Measurements from ENCODE around the gene ATP5ME. TPM values are rescaled to one million over a fixed set of nuclear protein-coding genes. Genes with fewer than 3 reads are reported as not detected.

Gene ATP5ME
- total RNA-seq, 1 experiment from 2014 or later, result 355 TPM

GRCh38 chr4:683982-684622, 10.0 kb upstream of the ATP5ME start:
- Mint-ChIP-seq H3K27ac (ENCODE audit: low read depth, unreplicated experiment) (no peak overlapping the region), H3K36me3 (ENCODE audit: insufficient read depth, unreplicated experiment) (peaks cover 5% of the 10 kb centered on the region), H3K4me3 (ENCODE audit: unreplicated experiment) (no peak overlapping the region), H3K4me1 (ENCODE audit: insufficient read depth, unreplicated experiment) (peaks cover 11% of the 10 kb centered on the region), H3K27me3 (ENCODE audit: insufficient read depth, unreplicated experiment) (no peaks in the 10 kb centered on the region), H3K9me3 (ENCODE audit: unreplicated experiment) (no peaks in the 10 kb centered on the region)
- ChIA-PET CTCF (interaction anchor here (0.6 to 2.0 kb wide), 7 partner anchors 9 to 73 kb away, joined by 3 to 7 read pairs (median 3); no protein-coding TSS in a partner anchor), POLR2A (no interaction called here)
- intact Hi-C loops (cut with micrococcal nuclease), result no loop called here
- no TSS peak for BruUV-seq (replicated peaks)
- TF ChIP-seq CTCF (IDR thresholded peaks at IDR 0.05; ENCODE audit: unreplicated experiment), result peak; percentile 55
- DNase-seq (ENCODE audit: unreplicated experiment), result peak; percentile 71

- Mint-ChIP-seq H3K36me3 (ENCODE audit: insufficient read depth, unreplicated experiment) (peaks cover 8% of the 10 kb centered on the region), H3K27ac (ENCODE audit: low read depth, unreplicated experiment) (no peak overlapping the region), H3K4me3 (ENCODE audit: unreplicated experiment) (no peak overlapping the region), H3K4me1 (ENCODE audit: insufficient read depth, unreplicated experiment) (peaks cover 11% of the 10 kb centered on the region), H3K9me3 (ENCODE audit: unreplicated experiment) (no peaks in the 10 kb centered on the region), H3K27me3 (ENCODE audit: insufficient read depth, unreplicated experiment) (no peaks in the 10 kb centered on the region)
- intact Hi-C loops (cut with micrococcal nuclease), result no loop called here
- BruUV-seq (replicated peaks), result no TSS peak
- no peak for TF ChIP-seq CTCF (IDR thresholded peaks at IDR 0.05; ENCODE audit: unreplicated experiment)
- ChIA-PET POLR2A (no interaction called here), CTCF (interaction anchor here (0.6 to 2.0 kb wide), 5 partner anchors 8 to 34 kb away, joined by 3 to 7 read pairs (median 3); no protein-coding TSS in a partner anchor)
- no peak for DNase-seq (ENCODE audit: unreplicated experiment)
Observed at GRCh38 chr4:683247-683897, 9.3 kb upstream of the ATP5ME start.

GRCh38 chr4:682490-683172, 8.6 kb upstream of the ATP5ME start:
- H3K36me3 Mint-ChIP-seq (ENCODE audit: insufficient read depth, unreplicated experiment), result peaks cover 12% of the 10 kb centered on the region
- peaks cover 15% of the 10 kb centered on the region for H3K4me1 Mint-ChIP-seq (ENCODE audit: insufficient read depth, unreplicated experiment)
- no peak for TF ChIP-seq CTCF (IDR thresholded peaks at IDR 0.05; ENCODE audit: unreplicated experiment)
- CTCF ChIA-PET, result no interaction called here
- no peak for DNase-seq (ENCODE audit: unreplicated experiment)
- BruUV-seq (replicated peaks), result no TSS peak
- H3K27ac Mint-ChIP-seq (ENCODE audit: low read depth, unreplicated experiment), result no peak overlapping the region
- H3K4me3 Mint-ChIP-seq (ENCODE audit: unreplicated experiment), result no peak overlapping the region
- H3K9me3 Mint-ChIP-seq (ENCODE audit: unreplicated experiment), result no peaks in the 10 kb centered on the region
- H3K27me3 Mint-ChIP-seq (ENCODE audit: insufficient read depth, unreplicated experiment), result no peaks in the 10 kb centered on the region
- intact Hi-C loops (cut with micrococcal nuclease), result no loop called here
- POLR2A ChIA-PET, result no interaction called here

- Mint-ChIP-seq H3K9me3 (ENCODE audit: unreplicated experiment) (no peaks in the 10 kb centered on the region), H3K4me1 (ENCODE audit: insufficient read depth, unreplicated experiment) (peaks cover 9% of the 10 kb centered on the region), H3K36me3 (ENCODE audit: insufficient read depth, unreplicated experiment) (peaks cover 12% of the 10 kb centered on the region), H3K4me3 (ENCODE audit: unreplicated experiment) (peak overlapping the region; percentile 44), H3K27me3 (ENCODE audit: insufficient read depth, unreplicated experiment) (no peaks in the 10 kb centered on the region), H3K27ac (ENCODE audit: low read depth, unreplicated experiment) (no peak overlapping the region)
- POLR2A ChIA-PET, result interaction anchor here (0.7 kb wide), 1 partner anchor 51 kb away, joined by 3 read pairs; no protein-coding TSS in a partner anchor
- intact Hi-C loops (cut with micrococcal nuclease), result no loop called here
- CTCF ChIA-PET, result interaction anchor here (1.0 kb wide), 1 partner anchor 79 kb away, joined by 3 read pairs; no protein-coding TSS in a partner anchor
- no TSS peak for BruUV-seq (replicated peaks)
- DNase-seq (ENCODE audit: unreplicated experiment), result peak; percentile 47
- TF ChIP-seq CTCF (IDR thresholded peaks at IDR 0.05; ENCODE audit: unreplicated experiment), result no peak
Observed at GRCh38 chr4:681736-682451, 7.8 kb upstream of the ATP5ME start.
